Right lobe of liver (tissue), 4 donors: ENCODE results near the gene USP51.
"Not testable (repeated sequence)": the region's sequence is repeated elsewhere in the genome, so short reads cannot be mapped to it uniquely, and the experiment has no call there.

Experiments
- POLR2A ChIP-seq: fragments of 450-650 bp; IDR thresholded peaks from one replicate; pipeline ENCODE4 v1.6.1; 2017; ENCODE audit warnings: antibody characterized with exemption, mild to moderate bottlenecking
- TF ChIP-seq, protein P1 (sequence below), 4 donors: fragments of 200-600 bp in 3 of 4; fragments of 450-650 bp in 1 of 4; IDR thresholded peaks; one replicate each; pipeline versions ENCODE4 v1.5.1 to v1.8.0; 2016 to 2022; ENCODE audit warnings: antibody characterized with exemption in 4 of 4, mild to moderate bottlenecking in 2 of 4
- donor health status: DM: no; HTN: no; CAD: no.
- donor health status: DM: no; HTN: no; CAD: no.
- donor health status: DM: no; HTN: yes; CAD: no.

DNA sequence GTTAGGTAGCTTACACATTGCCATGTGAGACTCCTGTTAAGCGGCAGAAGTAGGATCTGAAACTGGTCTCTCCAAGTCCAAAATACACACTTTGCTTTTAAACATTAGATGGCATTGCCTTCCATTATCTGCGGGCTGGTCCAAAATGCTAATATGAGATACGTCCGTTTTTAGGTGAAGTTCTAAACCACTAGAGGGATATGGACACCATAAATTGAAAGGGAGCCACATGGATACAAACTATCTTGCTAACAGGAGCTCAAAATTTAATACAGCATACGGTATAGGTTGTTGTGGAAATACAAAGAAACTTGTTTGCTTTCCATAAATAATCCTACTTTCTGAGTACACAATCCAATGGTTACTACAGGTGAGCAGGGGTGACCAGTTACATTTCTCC is 23.9 kb downstream of the USP51 start:
- TF ChIP-seq, protein P1, sequence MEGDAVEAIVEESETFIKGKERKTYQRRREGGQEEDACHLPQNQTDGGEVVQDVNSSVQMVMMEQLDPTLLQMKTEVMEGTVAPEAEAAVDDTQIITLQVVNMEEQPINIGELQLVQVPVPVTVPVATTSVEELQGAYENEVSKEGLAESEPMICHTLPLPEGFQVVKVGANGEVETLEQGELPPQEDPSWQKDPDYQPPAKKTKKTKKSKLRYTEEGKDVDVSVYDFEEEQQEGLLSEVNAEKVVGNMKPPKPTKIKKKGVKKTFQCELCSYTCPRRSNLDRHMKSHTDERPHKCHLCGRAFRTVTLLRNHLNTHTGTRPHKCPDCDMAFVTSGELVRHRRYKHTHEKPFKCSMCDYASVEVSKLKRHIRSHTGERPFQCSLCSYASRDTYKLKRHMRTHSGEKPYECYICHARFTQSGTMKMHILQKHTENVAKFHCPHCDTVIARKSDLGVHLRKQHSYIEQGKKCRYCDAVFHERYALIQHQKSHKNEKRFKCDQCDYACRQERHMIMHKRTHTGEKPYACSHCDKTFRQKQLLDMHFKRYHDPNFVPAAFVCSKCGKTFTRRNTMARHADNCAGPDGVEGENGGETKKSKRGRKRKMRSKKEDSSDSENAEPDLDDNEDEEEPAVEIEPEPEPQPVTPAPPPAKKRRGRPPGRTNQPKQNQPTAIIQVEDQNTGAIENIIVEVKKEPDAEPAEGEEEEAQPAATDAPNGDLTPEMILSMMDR (IDR thresholded peaks at IDR 0.05): not testable (repeated sequence)
- not testable (repeated sequence) for TF ChIP-seq POLR2A
